ENCODE data around the gene AUTS2. TPM values are rescaled to one million over a fixed set of nuclear protein-coding genes. Genes with fewer than 3 reads are reported as not detected.
"Not testable (repeated sequence)": the region's sequence is repeated elsewhere in the genome, so short reads cannot be mapped to it uniquely, and the experiment has no call there.

AUTS2 gene
- total RNA-seq, 1 experiment from 2014 or later: 256 TPM

DNA sequence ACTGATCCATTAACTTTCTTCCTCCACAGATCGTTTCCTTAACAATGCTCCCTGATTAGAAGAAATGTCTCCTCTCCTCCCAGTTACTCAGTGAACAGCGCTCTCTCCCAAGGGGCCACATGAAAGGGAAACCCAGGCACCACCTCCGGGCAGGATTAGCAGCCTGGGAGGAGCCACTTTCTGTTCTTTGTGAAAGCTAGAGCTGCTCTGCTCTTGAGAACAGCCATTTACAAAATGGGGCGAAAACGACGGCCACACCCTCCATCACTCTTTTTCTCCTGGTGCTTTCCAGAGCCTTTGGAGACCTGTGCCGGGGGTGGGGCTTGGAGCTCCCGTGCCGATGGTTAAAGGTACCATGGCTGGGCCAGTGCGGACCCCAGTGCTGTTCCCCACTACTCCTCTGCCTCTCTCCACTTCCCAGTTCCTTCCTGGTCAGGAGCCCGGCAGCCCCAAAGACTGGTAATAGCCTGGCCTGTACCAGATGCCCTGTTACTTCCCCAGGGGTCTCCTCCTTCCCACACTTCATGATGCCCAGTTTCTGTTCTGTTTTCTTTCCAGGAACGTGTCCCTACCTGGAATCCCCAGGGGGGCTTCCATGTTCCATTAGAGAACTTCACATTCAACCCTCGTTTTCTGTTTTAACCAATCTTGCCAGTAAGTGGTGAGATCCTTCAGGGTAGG is 1130.7 kb downstream of the AUTS2 start:
- no peak overlapping the region for H3K23ac ChIP-seq (ENCODE audit: insufficient read length, low read depth, low read length)
- H3K79me1 ChIP-seq (ENCODE audit: insufficient read depth, low read depth, low read length, poor library complexity, severe bottlenecking): peaks cover 13% of the 10 kb centered on the region
- no peak overlapping the region for H2BK5ac ChIP-seq (ENCODE audit: insufficient read length, low read length)
- peaks cover 16 to 42% (median 38%) of the 10 kb centered on the region in 3 experiments for H3K36me3 Mint-ChIP-seq (ENCODE audit: insufficient read depth in 1 of 3, low read depth in 3 of 3)
- H3K4ac ChIP-seq (ENCODE audit: low read depth, low read length): no peak overlapping the region
- no peaks in the 10 kb centered on the region for H3K9me3 ChIP-seq (ENCODE audit: control insufficient read depth, low read depth, low read length)
- no CpG with 5 or more reads among the region's 13 CpGs for WGBS (ENCODE audit: extremely low coverage, insufficient read length, low lambda C conversion rate)
- peak overlapping the region; percentile 51 to 96 (median 88) for H3K27ac Mint-ChIP-seq
- H3T11ph ChIP-seq (ENCODE audit: low read length): no peak overlapping the region
- DNase-seq: peak; percentile 86
- peak overlapping the region; percentile 82 for H3K14ac ChIP-seq (ENCODE audit: insufficient read depth, low read length)
- H4K91ac ChIP-seq (ENCODE audit: insufficient read length, low read depth, low read length): peak overlapping the region; percentile 75
- no peak overlapping the region for H2BK120ac ChIP-seq (ENCODE audit: low read depth, low read length, poor library complexity, severe bottlenecking)
- H3K9ac ChIP-seq (ENCODE audit: extremely low read depth, insufficient read length, low read length): no peak overlapping the region
- no peaks in the 10 kb centered on the region for H3K27me3 Mint-ChIP-seq (ENCODE audit: low read depth)
- no peak overlapping the region for H2BK20ac ChIP-seq (ENCODE audit: low read depth, low read length, poor library complexity, severe bottlenecking)
- H3K27ac ChIP-seq (ENCODE audit: insufficient read length, low read depth, low read length): peak overlapping the region; percentile 83
- no peak overlapping the region for H2BK15ac ChIP-seq (ENCODE audit: low read depth, low read length)
- peaks cover 71 to 91% of the 10 kb centered on the region in 2 experiments for H3K4me1 Mint-ChIP-seq
- peaks cover 16% of the 10 kb centered on the region; the same call in 1 of the 2 replicates for H3K79me2 ChIP-seq (ENCODE audit: insufficient read depth, low read length)
- peak overlapping the region; percentile 25 to 43 for H3K4me3 Mint-ChIP-seq
- TF ChIP-seq CTCF (conservative IDR thresholded peaks at IDR 0.05): no peak
- peak overlapping the region; percentile 60 for H2BK12ac ChIP-seq (ENCODE audit: insufficient read length, low read depth, low read length)
- peaks cover 4 to 6% of the 10 kb centered on the region in 2 experiments; a peak in 1 of 5 replicates for H3K9me3 Mint-ChIP-seq
- no peak overlapping the region for H3K56ac ChIP-seq (ENCODE audit: insufficient read length, low read depth, low read length)
- no peak overlapping the region for H2AFZ ChIP-seq (ENCODE audit: low read length)
- H3K4me2 ChIP-seq (ENCODE audit: insufficient read depth, insufficient read length, low read length): peak overlapping the region; percentile 35
- no peak overlapping the region for H4K5ac ChIP-seq (ENCODE audit: insufficient read length, low read depth, low read length)
- no peaks in the 10 kb centered on the region for H4K20me1 ChIP-seq (ENCODE audit: control insufficient read depth, insufficient read depth, insufficient read length)
- no peak overlapping the region for H4K8ac ChIP-seq (replicated peaks; ENCODE audit: insufficient read length, low read depth, low read length)
- no peak overlapping the region for H2AK5ac ChIP-seq (ENCODE audit: insufficient read length, low read length)
- H3K23me2 ChIP-seq (ENCODE audit: insufficient read length, low read depth, low read length, poor library complexity, severe bottlenecking): peaks cover 2% of the 10 kb centered on the region
- peak overlapping the region; percentile 62 for H3K18ac ChIP-seq (ENCODE audit: insufficient read length, low read depth, low read length)
- no peaks in the 10 kb centered on the region for H3K27me3 ChIP-seq (ENCODE audit: insufficient read depth, low read length)
- peaks cover 21% of the 10 kb centered on the region for H3K4me1 ChIP-seq (ENCODE audit: insufficient read depth, low read length)

- H3K36me3 Mint-ChIP-seq (ENCODE audit: insufficient read depth in 1 of 3, low read depth in 3 of 3): peaks cover 16 to 42% (median 41%) of the 10 kb centered on the region in 3 experiments
- not testable (repeated sequence) for H2BK15ac ChIP-seq (ENCODE audit: low read depth, low read length)
Measured at GRCh38 chr7:70729553-70730157, 1131.4 kb downstream of the AUTS2 start.

More at GRCh38 chr7:70729553-70730157, 1131.4 kb downstream of the AUTS2 start:
- not testable (repeated sequence) for H2AK5ac ChIP-seq (ENCODE audit: insufficient read length, low read length); H3K4ac ChIP-seq (ENCODE audit: low read depth, low read length); H2BK5ac ChIP-seq (ENCODE audit: insufficient read length, low read length); H3K56ac ChIP-seq (ENCODE audit: insufficient read length, low read depth, low read length); H2BK120ac ChIP-seq (ENCODE audit: low read depth, low read length, poor library complexity, severe bottlenecking); H3K18ac ChIP-seq (ENCODE audit: insufficient read length, low read depth, low read length); H3K27me3 ChIP-seq (ENCODE audit: insufficient read depth, low read length); H2BK20ac ChIP-seq (ENCODE audit: low read depth, low read length, poor library complexity, severe bottlenecking); DNase-seq; H2AFZ ChIP-seq (ENCODE audit: low read length); H3K23me2 ChIP-seq (ENCODE audit: insufficient read length, low read depth, low read length, poor library complexity, severe bottlenecking); H3K14ac ChIP-seq (ENCODE audit: insufficient read depth, low read length); H4K5ac ChIP-seq (ENCODE audit: insufficient read length, low read depth, low read length); H4K8ac ChIP-seq (replicated peaks; ENCODE audit: insufficient read length, low read depth, low read length); H2BK12ac ChIP-seq (ENCODE audit: insufficient read length, low read depth, low read length); H3T11ph ChIP-seq (ENCODE audit: low read length); H3K27me3 Mint-ChIP-seq (ENCODE audit: low read depth); H3K9me3 Mint-ChIP-seq; H3K9me3 ChIP-seq (ENCODE audit: control insufficient read depth, low read depth, low read length); H3K9ac ChIP-seq (ENCODE audit: extremely low read depth, insufficient read length, low read length); H3K23ac ChIP-seq (ENCODE audit: insufficient read length, low read depth, low read length); H4K20me1 ChIP-seq (ENCODE audit: control insufficient read depth, insufficient read depth, insufficient read length)
- Histone ChIP-seq H3K79me1 (ENCODE audit: insufficient read depth, low read depth, low read length, poor library complexity, severe bottlenecking) (peaks cover 13% of the 10 kb centered on the region), H3K4me1 (ENCODE audit: insufficient read depth, low read length) (peaks cover 21% of the 10 kb centered on the region), H4K91ac (ENCODE audit: insufficient read length, low read depth, low read length) (peak overlapping the region; percentile 75), H3K79me2 (ENCODE audit: insufficient read depth, low read length) (peaks cover 16% of the 10 kb centered on the region; the same call in 1 of the 2 replicates), H3K4me2 (ENCODE audit: insufficient read depth, insufficient read length, low read length) (peak overlapping the region; percentile 35), H3K27ac (ENCODE audit: insufficient read length, low read depth, low read length) (peak overlapping the region; percentile 83)
- peak overlapping the region; percentile 51 to 96 (median 88) for H3K27ac Mint-ChIP-seq
- H3K4me3 Mint-ChIP-seq: peak overlapping the region; percentile 25 to 43; a peak in 2 of 5 replicates
- peaks cover 74 to 93% of the 10 kb centered on the region in 2 experiments for H3K4me1 Mint-ChIP-seq
- no CpG with 5 or more reads among the region's 13 CpGs for WGBS (ENCODE audit: extremely low coverage, insufficient read length, low lambda C conversion rate)

All from H9 (cell line).